ENCODE results near the gene HOXB6. TPM values are rescaled to one million over a fixed set of nuclear protein-coding genes. Genes with fewer than 3 reads are reported as not detected.

HOXB6 gene
- polyA plus RNA-seq, 3 donors: not detected

- Mint-ChIP-seq H3K36me3 (peaks cover 2 to 12% of the 10 kb centered on the region in 2 donors), H3K27me3 (ENCODE audit: low read depth in 3 of 3) (peaks cover 58 to 73% (median 69%) of the 10 kb centered on the region in 3 donors), H3K9me3 (peaks cover 0 to 11% (median 0%) of the 10 kb centered on the region in 7 donors), H3K4me1 (peaks cover 14% of the 10 kb centered on the region), H3K27ac (no peak overlapping the region), H3K4me3 (no peak overlapping the region)
- H3K27me3 ChIP-seq (ENCODE audit: control insufficient read depth in 2 of 2, insufficient read depth in 2 of 2, low read length in 2 of 2): peaks cover 19 to 58% of the 10 kb centered on the region in 2 donors
- WGBS (ENCODE audit: insufficient coverage): 94% methylated on average over 6 of the region's 13 CpGs
- no peak overlapping the region for H3K4me3 ChIP-seq (replicated peaks in 1 of 3; ENCODE audit: low read depth in 2 of 3, low read length in 3 of 3)
- no peak overlapping the region for H2AFZ ChIP-seq (ENCODE audit: insufficient read depth, low read depth, low read length, poor library complexity, severe bottlenecking)
- no peaks in the 10 kb centered on the region for H3K79me2 ChIP-seq (ENCODE audit: insufficient read depth, low read length)
- no peak overlapping the region for H3K27ac ChIP-seq (ENCODE audit: low read depth in 1 of 2, low read length in 2 of 2)
- H3K4me2 ChIP-seq (replicated peaks; ENCODE audit: extremely low read depth, low read length, poor library complexity, severe bottlenecking): no peak overlapping the region
- H3K9me3 ChIP-seq (replicated peaks in 1 of 2; ENCODE audit: control insufficient read depth in 1 of 2, insufficient read depth in 1 of 2, low read length in 2 of 2): no peaks in the 10 kb centered on the region
- DNase-seq: no peak
- H3K4me1 ChIP-seq (ENCODE audit: control insufficient read depth in 1 of 2, insufficient read depth in 2 of 2, low read length in 2 of 2): peaks cover 3 to 8% of the 10 kb centered on the region in 2 donors
- no peaks in the 10 kb centered on the region for H3K36me3 ChIP-seq (replicated peaks in 1 of 2; ENCODE audit: control insufficient read depth in 1 of 2, insufficient read depth in 2 of 2, low read length in 2 of 2)
- intact Hi-C loops (cut with micrococcal nuclease): no loop called here
- TF ChIP-seq, protein P1, sequence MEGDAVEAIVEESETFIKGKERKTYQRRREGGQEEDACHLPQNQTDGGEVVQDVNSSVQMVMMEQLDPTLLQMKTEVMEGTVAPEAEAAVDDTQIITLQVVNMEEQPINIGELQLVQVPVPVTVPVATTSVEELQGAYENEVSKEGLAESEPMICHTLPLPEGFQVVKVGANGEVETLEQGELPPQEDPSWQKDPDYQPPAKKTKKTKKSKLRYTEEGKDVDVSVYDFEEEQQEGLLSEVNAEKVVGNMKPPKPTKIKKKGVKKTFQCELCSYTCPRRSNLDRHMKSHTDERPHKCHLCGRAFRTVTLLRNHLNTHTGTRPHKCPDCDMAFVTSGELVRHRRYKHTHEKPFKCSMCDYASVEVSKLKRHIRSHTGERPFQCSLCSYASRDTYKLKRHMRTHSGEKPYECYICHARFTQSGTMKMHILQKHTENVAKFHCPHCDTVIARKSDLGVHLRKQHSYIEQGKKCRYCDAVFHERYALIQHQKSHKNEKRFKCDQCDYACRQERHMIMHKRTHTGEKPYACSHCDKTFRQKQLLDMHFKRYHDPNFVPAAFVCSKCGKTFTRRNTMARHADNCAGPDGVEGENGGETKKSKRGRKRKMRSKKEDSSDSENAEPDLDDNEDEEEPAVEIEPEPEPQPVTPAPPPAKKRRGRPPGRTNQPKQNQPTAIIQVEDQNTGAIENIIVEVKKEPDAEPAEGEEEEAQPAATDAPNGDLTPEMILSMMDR (IDR thresholded peaks at IDR 0.05): no peak
- H4K20me1 ChIP-seq (ENCODE audit: insufficient read depth, low read length): no peaks in the 10 kb centered on the region
- no peak overlapping the region for H3K9ac ChIP-seq (ENCODE audit: insufficient read depth, low read length, poor library complexity, severe bottlenecking)
Observed at GRCh38 chr17:48558057-48558830, 46.5 kb downstream of the HOXB6 start.

GRCh38 chr17:48556576-48557401 lies 48.0 kb downstream of the HOXB6 start:
- Histone ChIP-seq H3K9me3 (replicated peaks in 1 of 2; ENCODE audit: control insufficient read depth in 1 of 2, insufficient read depth in 1 of 2, low read length in 2 of 2) (no peaks in the 10 kb centered on the region), H3K4me1 (ENCODE audit: control insufficient read depth in 1 of 2, insufficient read depth in 2 of 2, low read length in 2 of 2) (peaks cover 3 to 8% of the 10 kb centered on the region in 2 donors), H3K27me3 (ENCODE audit: control insufficient read depth in 2 of 2, insufficient read depth in 2 of 2, low read length in 2 of 2) (peaks cover 21 to 49% of the 10 kb centered on the region in 2 donors), H4K20me1 (ENCODE audit: insufficient read depth, low read length) (no peaks in the 10 kb centered on the region), H3K9ac (ENCODE audit: insufficient read depth, low read length, poor library complexity, severe bottlenecking) (no peak overlapping the region), H3K36me3 (replicated peaks in 1 of 2; ENCODE audit: control insufficient read depth in 1 of 2, insufficient read depth in 2 of 2, low read length in 2 of 2) (no peaks in the 10 kb centered on the region), H2AFZ (ENCODE audit: insufficient read depth, low read depth, low read length, poor library complexity, severe bottlenecking) (no peak overlapping the region), H3K79me2 (ENCODE audit: insufficient read depth, low read length) (no peaks in the 10 kb centered on the region), H3K4me2 (replicated peaks; ENCODE audit: extremely low read depth, low read length, poor library complexity, severe bottlenecking) (no peak overlapping the region), H3K4me3 (replicated peaks in 1 of 3; ENCODE audit: low read depth in 2 of 3, low read length in 3 of 3) (no peak overlapping the region), H3K27ac (ENCODE audit: low read depth in 1 of 2, low read length in 2 of 2) (no peak overlapping the region)
- H3K36me3 Mint-ChIP-seq: peaks cover 2 to 12% of the 10 kb centered on the region in 2 donors
- H3K9me3 Mint-ChIP-seq: peaks cover 0 to 11% (median 0%) of the 10 kb centered on the region in 7 donors
- H3K4me1 Mint-ChIP-seq: peaks cover 14% of the 10 kb centered on the region
- no peak for DNase-seq
- 93% methylated on average over 2 of the region's 7 CpGs for WGBS (ENCODE audit: insufficient coverage)
- H3K4me3 Mint-ChIP-seq: peak overlapping the region in 1 of 2 donors; percentile 66
- H3K27ac Mint-ChIP-seq: no peak overlapping the region
- TF ChIP-seq, protein P1 (IDR thresholded peaks at IDR 0.05): no peak
- intact Hi-C loops (cut with micrococcal nuclease): no loop called here
- H3K27me3 Mint-ChIP-seq (ENCODE audit: low read depth in 3 of 3): peaks cover 51 to 65% (median 61%) of the 10 kb centered on the region in 3 donors

Measured in CD14-positive monocyte (primary cell).